ENCODE measurements around the gene LY6G5C.
A peak's percentile ranks its signal among the peaks of the same experiment; 100 is the strongest.
"Not testable (repeated sequence)": the region's sequence is repeated elsewhere in the genome, so short reads cannot be mapped to it uniquely, and the experiment has no call there.

LY6G5C gene

DNA sequence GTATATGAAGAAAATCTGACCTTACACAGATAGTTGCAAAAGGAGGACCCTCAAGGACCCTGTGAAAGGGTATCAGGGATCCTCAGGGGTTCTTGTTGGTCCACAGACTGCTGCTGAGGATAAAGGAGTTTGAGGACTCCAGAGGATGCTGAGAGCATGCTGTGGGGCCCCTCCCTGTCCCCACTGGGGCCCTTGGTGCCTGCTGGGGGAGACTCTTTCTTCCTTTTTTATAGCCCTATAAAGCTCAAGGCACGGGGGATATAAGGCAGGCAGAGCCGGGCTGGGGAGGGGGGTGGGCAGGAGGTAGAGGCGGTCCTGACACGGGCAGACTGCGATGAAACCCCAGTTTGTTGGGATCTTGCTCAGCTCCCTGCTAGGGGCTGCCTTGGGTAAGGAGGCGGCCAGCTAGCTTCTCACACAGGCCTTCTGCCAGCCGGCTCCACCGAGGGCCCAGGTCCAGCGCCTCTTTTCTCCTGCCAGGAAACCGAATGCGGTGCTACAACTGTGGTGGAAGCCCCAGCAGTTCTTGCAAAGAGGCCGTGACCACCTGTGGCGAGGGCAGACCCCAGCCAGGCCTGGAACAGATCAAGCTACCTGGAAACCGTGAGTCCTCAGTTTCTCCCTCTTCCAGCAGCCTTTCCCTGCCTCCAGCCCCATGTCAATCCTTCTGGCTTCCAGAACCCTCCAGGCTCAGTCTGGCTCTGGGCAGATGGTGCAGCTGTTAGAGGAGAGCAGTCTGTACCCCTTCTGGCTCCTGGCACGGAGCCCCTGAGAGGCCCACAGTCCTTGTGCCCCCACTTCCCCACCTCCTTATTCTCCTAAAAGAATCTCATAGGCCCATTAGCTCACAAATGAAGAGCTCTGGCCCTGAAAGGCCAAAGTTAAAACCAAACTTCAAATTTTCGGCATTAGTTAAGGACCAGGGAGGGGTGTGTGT is 34.4 kb upstream of the LY6G5C start, which contains the start of gene LY6G6D:
TSS of gene LY6G6D (plus strand) at position 327 of the 937 bp plus-strand sequence. CDS start at position 335, 8 bp downstream.
- DNase-seq (ENCODE audit: low read depth), result no peak

DNA sequence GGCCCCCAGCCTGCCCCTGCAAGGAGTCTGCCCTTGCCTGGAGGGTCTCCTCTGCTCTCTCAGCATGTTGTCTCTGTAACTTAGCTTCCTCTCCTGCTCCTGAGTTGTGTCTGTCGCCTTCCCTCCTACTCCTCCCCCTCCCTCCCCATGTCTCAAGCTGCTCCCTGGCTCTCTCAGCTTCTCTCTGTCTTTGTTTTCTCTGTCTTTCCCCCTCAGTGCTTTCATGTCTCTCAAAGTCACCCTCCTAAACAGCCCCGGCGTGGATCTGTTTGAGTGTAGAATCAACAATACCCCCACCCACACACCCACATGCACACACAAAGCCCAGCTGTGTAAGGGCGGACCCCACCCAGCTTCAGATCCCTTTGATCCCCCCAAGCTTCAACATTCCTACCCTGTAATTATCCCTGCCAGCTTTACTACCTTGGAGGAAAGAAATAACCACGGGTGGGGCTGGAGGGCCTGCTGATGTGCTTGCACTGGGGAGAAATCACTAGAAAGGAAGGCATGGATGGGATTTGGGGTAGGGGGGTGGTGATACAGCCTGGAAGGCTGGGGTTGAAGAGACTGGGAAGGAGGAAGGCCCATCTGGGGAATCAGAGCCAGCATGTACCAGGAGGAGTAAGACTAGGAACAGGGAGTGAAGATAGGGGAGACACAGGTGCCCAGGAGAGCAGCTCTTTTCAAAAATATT is 33.3 kb upstream of the LY6G5C start:
- DNase-seq (ENCODE audit: low read depth), result no peak

DNA sequence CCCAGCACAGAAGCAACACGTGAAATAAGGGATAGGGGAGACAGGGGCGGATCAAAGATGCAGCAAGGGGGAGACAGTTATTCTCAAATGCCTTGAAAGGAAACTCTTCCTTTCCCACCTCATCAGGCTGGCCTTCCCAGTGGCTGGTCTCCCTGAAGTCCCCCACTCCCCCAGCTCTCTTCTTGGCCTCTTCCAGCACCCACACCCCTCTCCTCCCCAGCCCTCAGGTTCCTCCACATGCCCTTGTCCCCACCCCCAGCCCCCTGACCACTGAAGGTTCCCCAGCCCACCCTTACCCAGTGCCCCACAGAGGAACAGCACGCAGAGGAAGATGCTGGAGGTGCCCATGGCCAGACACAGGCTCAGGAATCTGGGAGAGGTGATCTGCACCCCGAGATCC is 32.6 kb upstream of the LY6G5C start:
- no peak for DNase-seq (ENCODE audit: low read depth)

DNA sequence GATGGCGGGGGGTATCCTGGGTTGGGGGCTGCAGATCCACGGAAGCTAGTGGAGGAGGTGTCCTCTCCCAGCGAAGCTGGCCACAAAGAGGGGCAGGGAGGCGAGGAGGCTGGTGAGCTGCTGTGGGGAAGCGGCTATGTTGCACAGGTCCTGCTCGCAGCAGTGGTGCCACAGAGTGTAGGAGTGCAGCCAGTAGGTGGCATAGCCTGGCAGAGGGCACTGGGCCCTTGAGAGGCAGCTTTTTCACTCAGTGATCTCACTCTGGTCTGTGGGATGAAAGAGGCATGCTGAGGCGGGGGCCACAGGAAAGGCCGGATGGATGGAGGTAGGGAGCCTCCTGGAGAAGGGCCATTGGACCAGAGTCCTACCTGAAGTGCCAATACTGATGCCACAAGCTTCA is 31.4 kb upstream of the LY6G5C start:
- DNase-seq (ENCODE audit: low read depth), result no peak

DNA sequence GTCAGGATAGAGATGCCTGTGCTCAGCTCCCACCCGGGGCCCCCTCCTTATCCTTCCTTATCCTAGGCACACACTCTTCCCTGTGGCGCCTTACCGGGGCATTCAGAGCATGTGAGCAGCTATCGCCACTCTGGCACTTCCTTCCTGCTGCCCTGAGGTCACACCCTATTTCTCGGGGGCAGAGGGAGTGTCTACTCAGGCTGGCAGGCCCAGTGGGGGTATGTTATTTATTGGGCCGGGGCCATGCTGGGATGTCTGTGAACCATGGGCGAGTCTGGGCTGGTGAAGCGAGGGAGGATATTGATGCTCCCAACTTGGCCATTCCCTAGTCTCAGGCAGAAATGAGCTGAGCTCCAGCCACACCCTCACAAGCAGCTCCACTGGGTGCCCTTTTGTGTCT is 30.4 kb upstream of the LY6G5C start:
- DNase-seq (ENCODE audit: low read depth), result no peak

DNA sequence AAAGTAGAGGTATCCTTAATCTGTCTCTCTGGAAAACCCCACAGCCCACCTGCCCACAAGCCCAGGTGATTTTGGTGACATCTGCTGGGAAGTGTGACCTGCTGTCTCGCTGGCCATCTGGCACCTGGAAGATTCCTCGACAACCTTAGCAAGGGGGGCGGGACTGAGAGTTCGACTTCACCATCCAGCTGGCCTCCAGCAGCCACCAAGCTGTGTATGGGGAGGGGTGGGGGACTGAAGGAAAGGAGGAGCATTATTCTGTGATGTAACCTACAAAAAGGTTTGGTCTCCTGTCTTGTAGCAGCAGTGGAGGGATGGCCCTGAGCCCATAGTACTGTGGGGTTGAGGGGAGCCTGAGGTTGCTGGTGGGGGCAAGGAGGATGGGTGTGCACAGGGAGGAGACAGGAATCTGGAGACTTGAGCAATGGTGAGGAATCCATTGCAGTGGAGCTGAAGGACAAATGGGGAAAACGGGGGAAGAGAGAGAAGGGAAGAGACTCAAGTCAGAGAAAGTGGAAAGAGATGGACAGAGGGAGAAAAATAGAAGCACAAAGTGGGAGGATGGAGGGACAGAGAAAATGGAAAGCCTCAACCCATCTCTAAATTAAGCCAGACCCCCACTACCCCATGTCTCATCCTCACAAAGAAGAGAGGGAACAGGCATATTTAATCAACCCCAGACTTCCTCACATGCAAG is 29.8 kb upstream of the LY6G5C start:
- DNase-seq (ENCODE audit: low read depth), result no peak

DNA sequence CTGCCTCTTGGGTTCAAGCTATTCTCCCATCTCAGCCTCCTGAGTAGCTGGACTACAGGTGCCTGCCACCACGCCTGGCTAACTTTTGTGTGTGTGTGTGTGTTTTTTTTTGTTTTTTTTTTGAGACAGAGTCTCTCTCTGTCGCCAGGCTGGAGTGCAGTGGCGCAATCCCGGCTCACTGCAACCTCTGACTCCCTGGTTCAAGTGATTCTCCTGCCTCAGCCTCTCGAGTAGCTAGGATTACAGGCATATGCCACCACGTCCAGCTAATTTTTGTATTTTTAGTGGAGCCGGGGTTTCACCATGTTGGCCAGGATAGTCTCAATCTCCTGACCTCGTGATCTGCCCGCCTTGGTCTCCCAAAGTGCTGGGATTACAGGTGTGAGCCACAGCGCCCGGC is 28.3 kb upstream of the LY6G5C start:
- DNase-seq (ENCODE audit: low read depth), result not testable (repeated sequence)

DNA sequence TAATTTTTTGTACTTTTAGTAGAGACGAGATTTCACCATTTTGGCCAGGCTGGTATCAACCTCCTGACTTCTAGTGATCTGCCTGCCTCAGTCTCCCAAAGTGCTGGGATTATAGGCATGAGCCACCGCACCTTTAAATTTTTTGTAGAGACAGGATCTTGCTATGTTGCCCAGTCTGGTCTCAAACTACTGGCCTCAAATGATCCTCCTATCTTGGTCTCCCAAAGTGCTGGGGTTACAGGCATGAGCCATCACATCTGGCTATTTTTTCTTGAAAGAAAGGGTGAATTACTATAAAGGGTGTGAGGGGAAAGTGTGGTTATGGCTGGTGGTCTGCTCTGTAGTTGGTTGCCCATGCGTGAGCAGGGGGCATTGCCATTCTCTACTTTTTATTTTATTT is 27.4 kb upstream of the LY6G5C start:
- no peak for DNase-seq (ENCODE audit: low read depth)

DNA sequence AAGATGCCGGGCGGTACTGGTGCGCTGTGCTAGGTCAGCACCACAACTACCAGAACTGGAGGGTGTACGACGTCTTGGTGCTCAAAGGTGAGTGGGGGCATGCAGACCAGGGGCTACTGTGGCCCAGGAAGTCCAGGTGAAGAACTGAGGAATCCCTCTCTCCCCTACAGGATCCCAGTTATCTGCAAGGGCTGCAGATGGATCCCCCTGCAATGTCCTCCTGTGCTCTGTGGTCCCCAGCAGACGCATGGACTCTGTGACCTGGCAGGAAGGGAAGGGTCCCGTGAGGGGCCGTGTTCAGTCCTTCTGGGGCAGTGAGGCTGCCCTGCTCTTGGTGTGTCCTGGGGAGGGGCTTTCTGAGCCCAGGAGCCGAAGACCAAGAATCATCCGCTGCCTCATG is 26.8 kb upstream of the LY6G5C start:
- DNase-seq (ENCODE audit: low read depth), result no peak

DNA sequence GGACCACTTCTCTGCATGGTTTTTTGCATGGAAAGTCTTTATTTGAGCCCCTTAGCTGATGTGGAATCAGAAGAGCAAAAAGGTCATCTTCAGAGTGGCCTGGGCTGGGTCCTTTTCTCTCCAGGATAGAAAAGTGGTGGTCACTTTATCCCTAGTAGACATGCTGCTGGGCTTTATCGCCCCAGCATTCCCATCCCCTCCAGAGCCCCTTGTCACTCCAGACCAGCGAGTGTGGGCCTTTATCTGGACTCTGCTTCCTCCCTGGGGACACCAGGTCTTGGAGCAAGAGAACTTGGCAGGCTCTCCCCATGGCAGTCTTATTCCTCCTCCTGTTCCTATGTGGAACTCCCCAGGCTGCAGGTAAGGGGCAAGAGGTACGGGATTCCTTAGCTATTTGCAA is 25.7 kb upstream of the LY6G5C start, which contains the start of gene LY6G6F:
TSS of gene LY6G6F (plus strand) at position 268 of the 400 bp plus-strand sequence. CDS start at position 309, 41 bp downstream.
- DNase-seq (ENCODE audit: low read depth), result no peak

DNA sequence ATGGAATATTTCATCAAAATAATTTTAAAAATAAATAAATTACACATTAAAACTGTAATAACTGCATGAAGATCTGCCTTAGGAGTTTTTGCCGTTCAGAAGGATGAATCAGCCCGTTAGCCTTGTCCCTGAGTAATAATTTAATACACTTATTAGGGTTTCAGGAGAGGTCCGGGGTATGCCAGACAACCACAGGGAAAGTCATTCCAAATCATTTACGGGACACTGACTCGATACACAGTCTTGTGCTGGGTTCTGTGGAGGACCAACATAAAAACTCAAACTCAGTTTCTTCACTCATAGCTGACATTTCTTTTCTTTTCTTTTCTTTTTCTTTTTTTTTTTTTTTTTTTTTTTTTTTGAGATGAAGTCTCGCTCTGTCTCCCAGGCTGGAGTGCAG is 25.1 kb upstream of the LY6G5C start:
- no peak for DNase-seq (ENCODE audit: low read depth)

DNA sequence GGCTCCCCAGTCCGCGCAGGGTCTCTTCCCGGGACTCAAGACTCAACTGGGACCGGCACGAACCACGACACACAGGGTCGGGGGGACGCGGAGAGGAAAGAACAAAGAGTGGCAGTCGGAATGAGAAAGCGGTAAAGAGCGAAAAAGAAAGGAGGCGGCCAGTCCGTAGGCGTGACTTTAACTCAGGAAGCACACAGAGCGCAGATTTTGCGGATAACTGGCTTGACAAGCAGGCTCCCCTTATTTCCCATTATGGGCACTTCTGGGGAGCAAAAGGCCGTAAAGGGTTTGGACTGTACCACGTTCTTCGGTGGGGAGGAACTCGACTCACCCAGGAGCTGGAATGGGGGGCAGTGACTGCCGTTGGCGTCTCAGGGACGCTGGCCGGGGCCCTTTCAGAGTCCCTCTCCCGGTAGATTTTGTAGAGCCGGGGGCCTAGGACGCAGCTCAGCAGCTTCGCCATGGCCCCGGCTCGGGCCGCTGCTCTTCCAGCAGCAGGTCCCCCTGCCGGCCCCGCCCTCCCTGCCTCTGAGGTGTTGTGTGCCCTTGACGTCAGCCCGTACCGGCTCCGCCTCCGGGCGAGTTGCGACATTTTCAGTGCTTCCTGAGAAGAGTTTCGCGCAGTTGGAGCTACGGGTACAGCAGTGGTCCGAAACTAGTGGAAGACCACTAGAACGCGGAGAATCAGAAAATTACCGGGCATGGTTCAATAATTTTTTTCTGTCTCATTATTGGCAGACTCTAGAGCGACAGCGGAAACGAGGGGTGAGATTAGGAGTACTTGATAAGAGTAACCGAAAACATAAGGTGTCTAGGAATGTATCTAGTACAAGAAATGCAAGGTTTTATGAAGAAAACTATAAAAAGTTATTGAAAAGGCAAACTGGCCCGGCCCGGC is 22.2 kb upstream of the LY6G5C start, which contains the start of gene ABHD16A:
TSS of gene ABHD16A (minus strand) at position 506 of the 898 bp plus-strand sequence. CDS start at position 463, 43 bp downstream.
- DNase-seq (ENCODE audit: low read depth), result peak; percentile 87

DNA sequence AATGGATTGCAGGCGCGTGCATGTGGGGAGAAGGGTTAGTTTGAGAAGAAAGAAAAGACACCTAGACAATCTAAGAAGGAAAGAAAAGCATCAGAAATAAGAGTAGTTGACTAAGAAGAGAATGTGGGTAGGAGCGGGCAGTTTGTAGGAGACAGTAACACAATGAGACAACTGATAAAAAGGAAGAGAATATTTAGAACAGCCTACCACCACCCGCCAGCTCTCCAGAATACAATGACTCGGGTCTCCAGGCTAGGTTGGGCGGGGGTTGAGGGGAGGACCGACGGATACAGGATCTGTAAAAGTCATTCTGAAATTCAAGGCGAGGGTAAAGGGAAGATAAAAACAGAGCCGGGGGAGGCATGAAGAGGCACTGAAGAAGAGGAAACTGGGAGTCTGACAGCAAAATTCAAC is 21.5 kb upstream of the LY6G5C start:
- no peak for DNase-seq (ENCODE audit: low read depth)

DNA sequence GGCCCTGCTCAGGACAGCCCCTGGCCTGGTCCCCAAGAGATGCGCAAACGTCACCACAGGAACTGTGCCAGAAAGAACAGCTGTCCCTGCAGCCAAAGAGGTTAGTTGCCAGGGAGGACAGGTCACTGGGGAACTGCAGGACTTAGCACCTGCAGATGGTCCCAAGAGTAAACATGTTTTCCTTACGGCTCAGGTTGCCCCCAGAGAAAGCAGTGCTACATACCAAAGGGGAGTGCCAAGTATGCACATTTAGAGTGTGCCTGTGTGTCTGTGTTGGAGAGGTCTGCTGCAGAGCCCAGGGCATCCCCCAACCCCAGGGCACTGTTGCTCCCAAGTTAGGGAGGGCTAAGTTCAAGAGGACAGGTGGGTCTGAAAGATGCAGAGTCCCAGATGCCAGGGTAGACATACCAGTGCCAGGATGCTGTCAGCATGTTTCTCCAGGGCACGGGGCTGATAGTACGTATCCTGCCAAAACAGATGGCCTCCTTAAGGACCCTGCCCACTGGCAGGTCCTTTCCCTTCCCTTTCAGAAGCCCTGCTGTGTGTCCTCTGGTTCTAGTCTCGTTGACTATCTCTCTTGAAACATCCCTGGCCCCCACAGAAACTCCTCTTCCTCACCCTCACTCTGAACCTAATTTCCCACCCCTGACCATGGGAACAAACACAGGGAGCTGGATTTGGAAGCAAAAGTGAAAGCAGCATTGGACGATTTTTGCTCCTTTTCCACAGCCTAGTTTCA is 21.0 kb upstream of the LY6G5C start:
- DNase-seq (ENCODE audit: low read depth), result no peak

DNA sequence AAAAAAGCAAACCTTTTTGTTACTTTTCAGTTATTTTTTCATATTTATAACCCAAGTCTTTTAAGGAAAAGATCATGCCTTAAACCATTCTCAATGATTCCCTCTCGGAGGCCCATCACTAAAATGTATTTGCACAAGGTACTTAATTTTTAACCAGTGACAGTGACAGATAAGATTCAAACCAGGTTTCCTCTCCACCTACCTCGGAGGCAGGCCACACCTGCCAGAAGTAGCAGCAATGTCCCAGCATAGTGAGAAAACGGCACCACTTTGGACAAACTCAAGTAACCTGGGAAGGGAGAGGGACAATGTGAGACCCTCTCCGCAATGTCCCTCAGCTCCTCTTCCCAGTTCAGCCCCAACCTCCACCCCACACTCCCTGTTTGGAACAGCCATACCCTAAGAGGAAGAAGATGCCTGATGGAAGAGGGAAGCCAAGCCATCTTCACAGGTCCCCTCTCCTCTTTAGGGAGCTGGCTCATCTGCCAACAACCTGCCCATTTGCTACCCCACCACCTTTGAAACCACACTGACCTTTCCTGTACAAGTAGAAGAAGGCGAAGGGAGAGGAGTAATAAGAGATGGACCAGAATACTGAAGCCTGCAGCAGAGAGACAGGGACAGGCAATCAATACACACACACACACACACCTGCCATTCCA is 20.0 kb upstream of the LY6G5C start:
- no peak for DNase-seq (ENCODE audit: low read depth)

DNA sequence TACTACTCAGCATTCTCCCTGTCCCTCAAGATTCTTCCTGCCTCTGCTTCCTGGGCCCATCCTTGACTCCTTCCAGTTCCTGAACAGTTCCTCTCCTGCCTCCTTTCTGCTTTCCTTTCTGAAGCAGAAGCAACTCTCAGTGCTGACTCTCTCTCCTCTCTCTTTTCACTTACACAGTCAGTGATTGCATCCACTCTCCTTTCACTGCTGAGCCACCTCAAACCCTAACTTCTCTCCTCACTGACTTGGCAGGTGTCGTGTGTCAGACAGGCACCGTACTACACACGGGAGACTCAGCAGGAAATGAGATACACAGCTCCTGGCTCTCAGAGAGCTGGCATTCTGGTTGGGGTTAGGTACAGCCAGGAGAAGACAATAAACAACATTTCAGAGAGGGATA is 16.7 kb upstream of the LY6G5C start:
- no peak for DNase-seq (ENCODE audit: low read depth)

DNA sequence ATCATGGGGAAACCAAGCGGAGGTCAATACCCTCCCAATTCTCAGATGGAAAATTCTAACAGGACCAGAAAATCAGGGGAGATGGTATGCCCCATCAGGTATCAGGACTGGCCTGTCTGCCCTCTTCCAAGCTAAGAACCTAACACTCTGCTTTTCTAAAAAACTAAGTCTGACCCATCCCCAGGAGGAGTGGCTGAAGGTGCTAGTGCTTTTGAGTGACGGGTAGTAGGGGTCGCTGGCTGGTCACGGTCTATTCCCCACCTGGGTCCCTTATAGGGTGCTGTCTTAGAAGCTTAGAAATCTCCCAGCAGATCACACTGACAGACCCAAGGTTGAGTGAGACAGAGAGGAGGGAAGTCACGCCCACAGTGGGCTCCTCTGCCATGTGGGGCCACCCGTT is 12.7 kb upstream of the LY6G5C start:
- DNase-seq (ENCODE audit: low read depth), result no peak

DNA sequence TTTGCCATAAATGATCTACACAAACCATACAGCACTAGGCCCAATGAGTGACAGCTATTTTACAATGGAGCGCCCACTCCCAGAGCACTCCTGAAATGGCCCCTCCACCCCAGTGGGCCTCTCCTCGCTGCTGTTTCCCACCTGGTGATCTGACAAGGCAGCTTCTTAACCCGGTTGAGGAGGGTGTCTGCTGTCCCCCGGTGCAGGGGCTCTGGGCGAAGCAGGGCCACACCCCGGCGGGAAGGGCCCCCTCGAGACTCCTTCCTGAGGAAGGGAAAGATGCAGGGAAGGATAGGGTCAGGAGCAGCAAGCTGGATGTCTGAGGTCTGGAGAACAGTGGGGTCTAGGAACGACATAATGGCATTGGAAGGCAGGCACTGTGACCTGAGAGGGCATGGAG is 12.0 kb upstream of the LY6G5C start:
- DNase-seq (ENCODE audit: low read depth), result no peak

DNA sequence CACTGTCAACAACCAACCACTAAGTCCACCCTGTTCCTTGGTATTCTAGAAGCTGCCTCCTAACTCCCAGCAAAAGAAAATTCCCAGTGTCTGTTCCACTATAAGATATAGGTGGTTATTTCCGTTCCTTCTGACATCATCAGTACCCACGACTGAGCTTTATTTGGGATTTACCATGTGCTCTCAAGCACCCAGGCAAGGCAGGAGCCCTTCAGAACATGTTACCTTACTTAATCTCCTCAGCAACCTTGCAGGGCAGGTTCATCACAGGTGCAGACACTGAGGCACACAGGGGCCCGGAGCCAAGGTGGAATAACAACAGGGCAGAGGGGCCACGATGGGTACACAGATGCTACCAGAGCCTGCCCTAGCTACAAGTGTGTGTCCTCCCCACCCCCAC is 11.5 kb upstream of the LY6G5C start:
- DNase-seq (ENCODE audit: low read depth), result no peak

DNA sequence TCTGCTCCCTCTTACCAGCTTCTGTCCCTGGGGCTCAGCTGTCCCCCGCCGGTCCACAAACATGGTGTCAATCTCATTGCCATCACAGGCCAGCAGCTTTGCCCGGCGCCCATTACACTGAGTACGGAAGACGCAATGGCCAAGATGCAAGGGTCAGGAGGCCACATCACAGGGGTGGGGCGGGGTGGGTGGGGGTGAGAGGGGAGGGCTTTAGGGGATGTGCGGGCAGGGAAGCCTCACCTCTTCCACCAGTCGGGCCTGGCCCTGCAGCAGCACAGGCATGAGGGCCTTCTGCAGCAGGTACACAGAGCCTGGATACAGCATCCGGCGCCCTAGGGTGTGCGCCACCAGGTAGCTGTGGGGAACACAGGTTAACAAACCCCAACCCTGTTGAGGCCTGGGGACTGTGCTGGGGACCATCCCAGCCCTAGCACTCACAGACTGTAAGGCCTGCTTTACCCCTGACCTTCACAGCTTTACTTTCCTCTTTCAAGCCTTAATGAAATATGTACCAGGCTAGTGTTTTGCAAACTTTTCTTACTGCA is 10.8 kb upstream of the LY6G5C start:
- DNase-seq (ENCODE audit: low read depth), result no peak

All from GM04503 (cell line).